GM18858 (cell line): ENCODE data around the gene HPX.
"Not testable (repeated sequence)": the region's sequence is repeated elsewhere in the genome, so short reads cannot be mapped to it uniquely, and the experiment has no call there.

Experiments
- ATAC-seq: cut with Tn5 transposase; IDR thresholded peaks from one replicate; pipeline ENCODE4 v1.9.1; 2021; ENCODE audit not compliant: unreplicated experiment

Gene HPX

GRCh38 chr11:6392251-6392650 is 48.5 kb downstream of the HPX start:
- not testable (repeated sequence) for ATAC-seq

GRCh38 chr11:6391537-6392134 is 49.2 kb downstream of the HPX start:
- ATAC-seq, result no peak

GRCh38 chr11:6390718-6391469 is 49.9 kb downstream of the HPX start:
- no peak for ATAC-seq

GRCh38 chr11:6389905-6390717 is 50.7 kb downstream of the HPX start, which contains the start of gene SMPD1:
SMPD1 (plus strand) TSS chr11:6390474; CDS start chr11:6390599, 125 bp downstream.
- peak; percentile 95 for ATAC-seq

GRCh38 chr11:6388748-6389147 is 52.0 kb downstream of the HPX start:
- ATAC-seq, result no peak

- ATAC-seq, result no peak
These were observed 52.8 kb downstream of the HPX start for GRCh38 chr11:6387811-6388599.

- no peak for ATAC-seq
These were observed 55.6 kb downstream of the HPX start for GRCh38 chr11:6385046-6385777.
